Measurements from ENCODE around the gene NHERF1. TPM values are rescaled to one million over a fixed set of nuclear protein-coding genes. Genes with fewer than 3 reads are reported as not detected.

The NHERF1 gene
- total and polyA plus RNA-seq, 4 donors, result 18.3 to 58.2 (median 28.1) TPM

DNA sequence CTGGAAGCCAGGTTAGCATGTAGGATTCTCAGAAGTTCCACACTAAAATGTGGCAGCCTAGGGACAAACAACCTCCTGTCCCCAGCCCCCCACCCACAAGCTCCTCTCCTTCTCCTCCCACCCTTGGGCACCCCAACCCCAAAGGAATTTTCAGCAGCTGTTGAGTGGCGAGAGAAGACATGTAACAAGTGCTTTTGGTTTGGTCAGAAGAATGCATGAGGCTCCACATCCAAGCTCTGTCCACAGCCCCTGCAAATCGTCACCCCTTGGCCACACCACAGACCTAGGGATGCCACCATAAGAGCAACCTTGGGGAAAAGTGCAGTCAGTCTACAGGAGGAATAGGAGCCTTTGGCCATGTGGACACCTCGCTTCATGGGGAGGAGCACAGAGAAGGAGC is 23.3 kb upstream of the NHERF1 start:
- no peak overlapping the region for H3K4me3 ChIP-seq
- TF ChIP-seq, protein P1, sequence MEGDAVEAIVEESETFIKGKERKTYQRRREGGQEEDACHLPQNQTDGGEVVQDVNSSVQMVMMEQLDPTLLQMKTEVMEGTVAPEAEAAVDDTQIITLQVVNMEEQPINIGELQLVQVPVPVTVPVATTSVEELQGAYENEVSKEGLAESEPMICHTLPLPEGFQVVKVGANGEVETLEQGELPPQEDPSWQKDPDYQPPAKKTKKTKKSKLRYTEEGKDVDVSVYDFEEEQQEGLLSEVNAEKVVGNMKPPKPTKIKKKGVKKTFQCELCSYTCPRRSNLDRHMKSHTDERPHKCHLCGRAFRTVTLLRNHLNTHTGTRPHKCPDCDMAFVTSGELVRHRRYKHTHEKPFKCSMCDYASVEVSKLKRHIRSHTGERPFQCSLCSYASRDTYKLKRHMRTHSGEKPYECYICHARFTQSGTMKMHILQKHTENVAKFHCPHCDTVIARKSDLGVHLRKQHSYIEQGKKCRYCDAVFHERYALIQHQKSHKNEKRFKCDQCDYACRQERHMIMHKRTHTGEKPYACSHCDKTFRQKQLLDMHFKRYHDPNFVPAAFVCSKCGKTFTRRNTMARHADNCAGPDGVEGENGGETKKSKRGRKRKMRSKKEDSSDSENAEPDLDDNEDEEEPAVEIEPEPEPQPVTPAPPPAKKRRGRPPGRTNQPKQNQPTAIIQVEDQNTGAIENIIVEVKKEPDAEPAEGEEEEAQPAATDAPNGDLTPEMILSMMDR (IDR thresholded peaks at IDR 0.05; ENCODE audit: control extremely low read depth, extremely low read depth), result no peak
- DNase-seq, result no peak
- no peak overlapping the region for H3K9ac ChIP-seq (ENCODE audit: insufficient read depth in 1 of 2, low read length in 2 of 2)
- no peak for ATAC-seq (ENCODE audit: insufficient read depth, low FRiP score)
- no peak overlapping the region for H3K27ac ChIP-seq (ENCODE audit: low read depth in 1 of 2, low read length in 1 of 2)
- no peaks in the 10 kb centered on the region for H3K4me1 ChIP-seq (ENCODE audit: control insufficient read depth in 5 of 5, insufficient read depth in 5 of 5, low read length in 5 of 5)
- peaks cover 0 to 5% (median 0%) of the 10 kb centered on the region in 4 donors for H3K9me3 ChIP-seq (ENCODE audit: control insufficient read depth in 4 of 4, insufficient read depth in 3 of 4, low read length in 3 of 4)
- WGBS, 2 donors, result 90 to 96% methylated on average over 3 of the region's 3 CpGs
- no peaks in the 10 kb centered on the region for H3K36me3 ChIP-seq (ENCODE audit: control insufficient read depth in 4 of 4, insufficient read depth in 4 of 4, low read length in 4 of 4)
- H3K27me3 ChIP-seq (ENCODE audit: control insufficient read depth in 3 of 3, insufficient read depth in 3 of 3, low read length in 2 of 3), result peaks cover 0 to 3% (median 0%) of the 10 kb centered on the region in 3 donors

- Histone ChIP-seq H3K9ac (ENCODE audit: insufficient read depth in 1 of 2, low read length in 2 of 2) (no peak overlapping the region), H3K4me1 (ENCODE audit: control insufficient read depth in 5 of 5, insufficient read depth in 5 of 5, low read length in 5 of 5) (no peaks in the 10 kb centered on the region), H3K27me3 (ENCODE audit: control insufficient read depth in 3 of 3, insufficient read depth in 3 of 3, low read length in 2 of 3) (peaks cover 0 to 3% (median 0%) of the 10 kb centered on the region in 3 donors), H3K36me3 (ENCODE audit: control insufficient read depth in 4 of 4, insufficient read depth in 4 of 4, low read length in 4 of 4) (no peaks in the 10 kb centered on the region), H3K9me3 (ENCODE audit: control insufficient read depth in 4 of 4, insufficient read depth in 3 of 4, low read length in 3 of 4) (no peaks in the 10 kb centered on the region), H3K27ac (ENCODE audit: low read depth in 1 of 2, low read length in 1 of 2) (no peak overlapping the region), H3K4me3 (no peak overlapping the region)
- ATAC-seq (ENCODE audit: insufficient read depth, low FRiP score) (no peak), DNase-seq (no peak)
- 92 to 97% methylated on average over 3 of the region's 3 CpGs for WGBS, 2 donors
- TF ChIP-seq, protein P1 (IDR thresholded peaks at IDR 0.05; ENCODE audit: control extremely low read depth, extremely low read depth), result no peak
Measured at GRCh38 chr17:74728033-74728701, 20.3 kb upstream of the NHERF1 start.

DNA sequence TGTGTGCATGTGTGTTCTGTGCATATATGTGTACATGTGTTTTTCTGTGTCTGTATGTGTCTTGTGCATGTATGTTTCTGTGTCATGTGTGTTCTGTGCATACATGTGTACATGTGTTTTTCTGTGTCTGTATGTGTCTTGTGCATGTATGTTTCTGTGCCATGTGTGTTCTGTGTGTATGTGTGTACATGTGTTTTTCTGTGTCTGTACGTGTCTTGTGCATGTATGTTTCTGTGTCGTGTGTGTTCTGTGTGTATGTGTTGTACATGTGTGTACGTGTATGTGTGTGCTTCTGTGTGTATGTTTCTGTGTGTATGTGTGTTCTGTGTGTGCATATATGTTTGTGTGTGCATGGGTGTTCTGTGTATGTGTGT is 19.7 kb upstream of the NHERF1 start:
- H3K4me3 ChIP-seq, result no peak overlapping the region
- peaks cover 0 to 3% (median 0%) of the 10 kb centered on the region in 3 donors for H3K27me3 ChIP-seq (ENCODE audit: control insufficient read depth in 3 of 3, insufficient read depth in 3 of 3, low read length in 2 of 3)
- 97 to 98% methylated on average over 3 of the region's 3 CpGs for WGBS, 2 donors

More for the DNA sequence above, 19.7 kb upstream of the NHERF1 start:
- DNase-seq, result no peak
- TF ChIP-seq, protein P1 (IDR thresholded peaks at IDR 0.05; ENCODE audit: control extremely low read depth, extremely low read depth), result no peak
- H3K36me3 ChIP-seq (ENCODE audit: control insufficient read depth in 4 of 4, insufficient read depth in 4 of 4, low read length in 4 of 4), result no peaks in the 10 kb centered on the region
- H3K4me1 ChIP-seq (ENCODE audit: control insufficient read depth in 5 of 5, insufficient read depth in 5 of 5, low read length in 5 of 5), result no peaks in the 10 kb centered on the region
- ATAC-seq (ENCODE audit: insufficient read depth, low FRiP score), result no peak
- no peaks in the 10 kb centered on the region for H3K9me3 ChIP-seq (ENCODE audit: control insufficient read depth in 4 of 4, insufficient read depth in 3 of 4, low read length in 3 of 4)
- H3K9ac ChIP-seq (ENCODE audit: insufficient read depth in 1 of 2, low read length in 2 of 2), result no peak overlapping the region
- H3K27ac ChIP-seq (ENCODE audit: low read depth in 1 of 2, low read length in 1 of 2), result no peak overlapping the region

All from lung (tissue), 12 donors.